GM21528 (cell line): ENCODE data around the gene ZBTB49.

Experiments used
- ATAC-seq: cut with Tn5 transposase; IDR thresholded peaks from one replicate; pipeline ENCODE4 v1.9.1; 2021; ENCODE audit warnings: mild to moderate bottlenecking, moderate library complexity; ENCODE audit not compliant: unreplicated experiment, low FRiP score

ZBTB49 gene

GRCh38 chr4:4350909-4351308, 60.9 kb downstream of the ZBTB49 start:
- ATAC-seq = no peak

DNA sequence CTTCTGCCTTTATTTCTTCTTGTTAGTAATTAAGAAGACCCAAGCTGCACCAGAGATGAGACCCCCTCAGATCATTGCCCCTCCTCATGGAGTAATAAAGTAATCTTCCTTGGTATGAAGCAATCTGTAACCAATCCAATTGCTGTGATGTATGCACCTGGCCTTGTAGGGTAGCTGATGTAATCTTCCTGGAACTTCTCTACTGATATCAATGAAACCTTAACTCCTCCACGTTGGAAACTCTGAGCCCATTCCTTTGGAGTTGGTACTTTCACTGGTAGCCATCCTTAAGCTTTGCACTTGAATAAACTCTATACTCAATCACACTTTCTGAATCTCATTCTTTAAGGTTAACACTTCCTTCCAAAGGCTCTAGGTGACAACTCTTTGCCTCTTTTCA, 65.3 kb downstream of the ZBTB49 start:
- ATAC-seq = no peak

DNA sequence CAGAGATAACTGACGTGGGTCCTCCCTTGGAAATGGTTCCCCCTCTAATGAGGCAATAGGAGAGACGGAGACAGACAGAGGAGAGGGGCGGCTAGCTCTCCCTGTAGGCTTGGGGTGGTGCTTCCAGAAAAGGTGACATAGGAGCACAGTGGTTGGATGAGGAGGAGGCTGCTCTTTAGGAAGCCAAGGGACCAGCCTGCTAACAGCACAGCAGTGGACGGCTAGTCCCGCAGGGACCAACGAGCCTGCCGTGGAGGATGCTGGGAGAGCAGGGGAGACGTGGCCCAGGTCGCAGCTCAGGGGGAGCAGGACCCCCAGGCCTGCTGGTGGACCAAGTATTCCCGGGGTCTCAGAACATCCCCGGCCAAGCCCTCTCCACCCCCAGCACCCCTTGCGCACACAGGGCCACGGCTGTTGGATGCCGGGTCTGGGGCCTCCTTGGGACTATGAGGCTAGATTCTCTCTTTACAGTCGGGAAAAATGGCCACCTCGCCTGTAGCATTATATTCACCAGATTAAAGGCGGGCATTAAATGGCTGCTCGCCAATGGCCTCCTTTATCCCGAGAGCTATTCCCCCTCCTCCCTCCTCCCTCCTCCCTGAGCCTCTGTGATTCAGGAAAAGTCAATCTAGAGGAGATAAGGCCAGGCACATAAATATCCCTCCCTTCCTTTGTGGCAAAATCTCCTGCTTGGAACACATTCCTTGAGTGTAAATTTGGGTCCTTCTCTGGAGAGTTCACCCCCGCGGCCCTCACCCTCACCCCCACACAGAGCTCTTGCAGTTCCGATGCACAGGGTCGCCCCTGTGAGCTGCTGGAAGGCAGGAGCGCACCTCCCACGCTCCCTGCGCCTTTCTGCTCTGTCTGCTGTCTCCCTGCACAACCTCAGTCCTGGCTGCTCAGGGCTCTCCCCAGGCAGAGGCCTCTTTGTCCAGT, 66.3 kb downstream of the ZBTB49 start:
- no peak for ATAC-seq

GRCh38 chr4:4358093-4358854, 68.2 kb downstream of the ZBTB49 start:
- ATAC-seq = no peak

DNA sequence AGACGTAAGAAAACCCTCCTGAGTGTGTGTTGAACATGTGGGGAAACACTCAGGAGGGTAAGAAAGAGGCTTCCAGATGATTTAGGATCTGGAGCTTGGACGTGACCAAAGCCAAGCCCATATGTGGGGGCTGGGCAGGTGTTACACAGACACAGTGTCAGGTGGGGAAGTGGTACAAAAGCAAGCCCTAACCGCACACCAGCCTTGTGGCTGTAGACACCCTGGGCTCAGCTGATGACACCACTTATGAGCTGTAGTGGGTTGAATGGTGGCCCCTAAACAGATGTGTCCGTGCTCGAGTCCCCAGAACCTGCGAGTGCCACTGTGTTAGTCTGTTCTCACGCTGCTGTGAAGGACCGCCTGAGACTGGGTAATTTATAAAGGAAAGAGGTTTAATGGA, 71.8 kb downstream of the ZBTB49 start:
- ATAC-seq = no peak

DNA sequence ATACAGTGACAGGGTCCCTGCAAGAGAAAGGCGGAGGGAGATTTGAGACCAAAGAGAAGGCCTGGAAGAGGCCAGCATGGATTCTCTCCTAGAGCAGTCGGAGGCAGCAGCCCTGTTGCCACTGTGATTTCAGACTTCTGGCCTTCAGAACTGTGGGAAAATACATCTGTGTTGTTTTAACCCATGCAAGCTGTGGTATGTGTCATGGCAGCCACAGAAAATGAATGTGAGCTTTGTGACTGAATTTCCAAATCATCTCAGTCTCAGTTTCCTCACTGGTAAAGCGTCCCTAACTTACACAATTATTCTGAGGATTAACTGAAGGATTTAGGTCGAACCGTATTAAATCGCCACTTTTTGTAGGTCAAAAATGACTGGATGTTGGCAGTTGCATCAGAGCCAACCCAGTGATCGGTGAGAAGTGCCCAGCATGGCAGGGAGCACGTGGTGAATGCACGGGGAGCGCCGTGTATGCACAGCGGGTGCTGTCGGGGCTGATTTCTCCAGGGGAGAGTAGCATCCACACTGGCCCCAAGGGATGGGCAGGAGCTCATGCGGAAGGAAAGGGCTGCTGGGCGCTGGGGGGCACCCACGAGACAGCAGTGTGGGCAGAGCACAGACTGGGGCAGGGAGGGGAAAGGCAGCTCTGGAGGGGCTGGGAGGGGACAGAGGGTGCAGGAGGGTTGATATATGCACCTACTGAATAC, 73.1 kb downstream of the ZBTB49 start:
- no peak for ATAC-seq

GRCh38 chr4:4364061-4364460, 74.0 kb downstream of the ZBTB49 start:
- no peak for ATAC-seq

DNA sequence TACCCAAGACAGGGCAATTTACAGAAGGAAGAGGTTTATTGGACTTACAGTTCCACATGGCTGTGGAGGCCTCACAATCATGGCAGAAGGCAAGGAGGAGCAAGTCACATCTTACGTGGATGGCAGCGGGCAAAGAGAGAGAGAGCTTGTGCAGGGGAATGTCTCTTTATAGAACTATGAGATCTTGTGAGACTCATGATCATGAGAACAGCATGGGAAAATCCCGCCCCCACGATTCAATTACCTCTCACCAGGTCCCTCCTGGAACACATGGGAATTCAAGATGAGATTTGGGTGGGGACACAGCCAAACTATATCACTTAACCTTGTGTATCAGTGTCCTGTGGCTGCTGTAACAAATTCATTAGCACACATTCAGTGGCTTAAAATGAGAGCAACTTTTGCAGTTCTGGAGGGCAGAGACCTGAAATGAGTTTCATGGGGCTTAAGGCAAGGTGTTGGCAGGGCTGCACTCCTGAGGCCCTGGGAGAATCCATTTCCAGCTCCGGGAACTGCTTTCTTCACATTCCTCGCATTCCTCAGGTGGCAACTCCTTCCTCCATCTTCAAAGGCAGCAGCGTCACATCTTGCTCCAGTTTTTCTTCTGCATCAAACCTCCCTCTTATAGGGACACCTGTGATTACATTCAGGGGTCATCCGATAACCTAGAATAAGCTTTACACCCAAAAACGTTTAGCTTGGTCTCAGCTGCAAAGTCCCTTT, 74.6 kb downstream of the ZBTB49 start:
- ATAC-seq = no peak

GRCh38 chr4:4368809-4369580, 78.9 kb downstream of the ZBTB49 start:
- ATAC-seq = no peak
